Caco-2 (cell line): ENCODE data around the gene SEBOX. TPM values are rescaled to one million over a fixed set of nuclear protein-coding genes. Genes with fewer than 3 reads are reported as not detected.

Experiments used
- BruUV-seq: library from RNA; stranded (reverse); fragments of 400-500 nt; replicated peaks from 2 replicates; lab custom pipeline; 2021; lab: Mats Ljungman, UMichigan
- CTCF ChIA-PET: fragments of 300-600 bp; sonication (Branson Sonifier 250); formaldehyde crosslinking; loops from one replicate; lab custom pipeline; 2022; ENCODE audit warnings: antibody characterized with exemption; lab: Charles Lee
- POLR2A ChIA-PET: fragments of 300-600 bp; sonication (Branson Sonifier 250); formaldehyde crosslinking; loops from one replicate; lab custom pipeline; 2022; ENCODE audit warnings: antibody characterized with exemption; lab: Charles Lee
- DNase-seq, 2 experiments: peaks; one replicate each; pipeline versions ENCODE4 v3.0.0 to v3.0.0-alpha.2; 2020 to 2022
- H3K27me3 ChIP-seq: replicated peaks from 2 replicates; pipeline ENCODE4 v1.6.0; 2011; ENCODE audit warnings: low read length; ENCODE audit not compliant: control insufficient read depth, insufficient read depth
- H3K36me3 ChIP-seq: 2 replicates; pipeline ENCODE4 v1.5.1; 2011; ENCODE audit warnings: low read length; ENCODE audit not compliant: control insufficient read depth, insufficient read depth
- H3K4me1 ChIP-seq: fragments of 250-450 bp; sonication (Bioruptor Pico); 2 replicates; pipeline ENCODE4 v1.5.1; 2020; ENCODE audit warnings: mild to moderate bottlenecking
- H3K4me3 ChIP-seq: 2 replicates; pipeline ENCODE4 v1.5.1; 2011; ENCODE audit warnings: low read depth, mild to moderate bottlenecking, control low read depth, low read length
- H3K9me3 ChIP-seq: fragments of 250-450 bp; sonication (Bioruptor Pico); 2 replicates; pipeline ENCODE4 v1.5.1; 2020; ENCODE audit warnings: mild to moderate bottlenecking, moderate library complexity
- H3K27ac Mint-ChIP-seq: one replicate; pipeline ENCODE4 v1.8.0; 2022; ENCODE audit warnings: mixed read lengths; ENCODE audit not compliant: unreplicated experiment
- H3K27me3 Mint-ChIP-seq: one replicate; pipeline ENCODE4 v1.8.0; 2022; ENCODE audit warnings: mixed read lengths; ENCODE audit not compliant: insufficient read depth, unreplicated experiment
- H3K36me3 Mint-ChIP-seq: one replicate; pipeline ENCODE4 v1.8.0; 2022; ENCODE audit warnings: mild to moderate bottlenecking, mixed read lengths; ENCODE audit not compliant: insufficient read depth, unreplicated experiment
- H3K4me1 Mint-ChIP-seq: one replicate; pipeline ENCODE4 v1.8.0; 2022; ENCODE audit warnings: low read depth, mixed read lengths; ENCODE audit not compliant: unreplicated experiment
- H3K4me3 Mint-ChIP-seq: one replicate; pipeline ENCODE4 v1.8.0; 2022; ENCODE audit warnings: mild to moderate bottlenecking, moderate library complexity, mixed read lengths; ENCODE audit not compliant: unreplicated experiment
- H3K9me3 Mint-ChIP-seq: one replicate; pipeline ENCODE4 v1.8.0; 2022; ENCODE audit warnings: mixed read lengths; ENCODE audit not compliant: unreplicated experiment
- CTCF ChIP-seq, 2 experiments: fragments of 200-600 bp in 1 of 2; IDR thresholded peaks; 1 replicate in 1 of 2; 2 replicates in 1 of 2; pipeline versions ENCODE4 v1.5.1 to v1.8.0; 2011 to 2022; ENCODE audit warnings: antibody characterized with exemption in 1 of 2, control low read depth in 1 of 2, inconsistent platforms in 1 of 2, low read depth in 1 of 2, low read length in 1 of 2, mild to moderate bottlenecking in 1 of 2, moderate library complexity in 1 of 2; ENCODE audit not compliant: insufficient read depth in 1 of 2, severe bottlenecking in 1 of 2, unreplicated experiment in 1 of 2
- intact Hi-C: fragments of 100-400 bp; cut with micrococcal nuclease; formaldehyde crosslinking; loops from one replicate; pipeline ENCODE4 v1.10.0; 2022; ENCODE audit not compliant: unreplicated experiment
- total RNA-seq: library from RNA; stranded (reverse); gene quantifications from 2 replicates; pipeline ENCODE4 v1.2.3, GENCODE V29; 2022

The SEBOX gene
- total RNA-seq, 1 experiment from 2014 or later: not detected

- no peak for TF ChIP-seq CTCF (IDR thresholded peaks at IDR 0.05; ENCODE audit: insufficient read depth in 1 of 2, low read depth in 1 of 2, low read length in 1 of 2, severe bottlenecking in 1 of 2, unreplicated experiment in 1 of 2)
- Mint-ChIP-seq H3K9me3 (no peaks in the 10 kb centered on the region), H3K4me1 (peaks cover 50% of the 10 kb centered on the region), H3K27me3 (no peaks in the 10 kb centered on the region), H3K36me3 (peaks cover 79% of the 10 kb centered on the region), H3K4me3 (no peak overlapping the region), H3K27ac (peak overlapping the region; percentile 30)
- Histone ChIP-seq H3K9me3 (no peaks in the 10 kb centered on the region), H3K27me3 (no peaks in the 10 kb centered on the region), H3K4me1 (peaks cover 73% of the 10 kb centered on the region), H3K4me3 (no peak overlapping the region), H3K36me3 (peaks cover 15% of the 10 kb centered on the region)
- BruUV-seq: no TSS peak
- intact Hi-C loops: loop anchor here (2.0 kb wide), 1 partner anchor 21 kb away; no protein-coding TSS in a partner anchor
- CTCF ChIA-PET: interaction anchor here (2.0 to 2.3 kb wide), 2 partner anchors 21 to 26 kb away, joined by 6 to 10 read pairs; partner anchors contain the start of gene VTN
- DNase-seq: no peak
- POLR2A ChIA-PET: interaction anchor here (1.3 to 2.3 kb wide), 4 partner anchors 12 to 39 kb away, joined by 4 to 9 read pairs (median 4); partner anchors contain the start of genes POLDIP2 and VTN
Measured at GRCh38 chr17:28395968-28396367, 31.0 kb upstream of the SEBOX start.

GRCh38 chr17:28395426-28395825 is 30.4 kb upstream of the SEBOX start:
- Mint-ChIP-seq H3K4me3 (peak overlapping the region; percentile 15), H3K9me3 (no peaks in the 10 kb centered on the region), H3K36me3 (peaks cover 79% of the 10 kb centered on the region), H3K4me1 (peaks cover 55% of the 10 kb centered on the region), H3K27me3 (no peaks in the 10 kb centered on the region), H3K27ac (peak overlapping the region; percentile 30)
- H3K4me1 ChIP-seq: peaks cover 78% of the 10 kb centered on the region
- no peaks in the 10 kb centered on the region for H3K9me3 ChIP-seq
- no peaks in the 10 kb centered on the region for H3K27me3 ChIP-seq
- CTCF ChIA-PET: interaction anchor here (0.8 kb wide), 1 partner anchor 11 kb away, joined by 3 read pairs; no protein-coding TSS in a partner anchor
- no TSS peak for BruUV-seq
- intact Hi-C loops: loop anchor here (2.0 kb wide), 1 partner anchor 21 kb away; no protein-coding TSS in a partner anchor
- TF ChIP-seq CTCF (IDR thresholded peaks at IDR 0.05; ENCODE audit: insufficient read depth in 1 of 2, low read depth in 1 of 2, low read length in 1 of 2, severe bottlenecking in 1 of 2, unreplicated experiment in 1 of 2): no peak
- POLR2A ChIA-PET: interaction anchor here (0.7 to 1.3 kb wide), 9 partner anchors 10 to 60 kb away, joined by 4 to 6 read pairs (median 5); partner anchors contain the start of genes IFT20, POLDIP2, TNFAIP1 and VTN
- no peak overlapping the region for H3K4me3 ChIP-seq
- no peak for DNase-seq
- H3K36me3 ChIP-seq: peaks cover 16% of the 10 kb centered on the region

GRCh38 chr17:28394337-28395116 is 29.5 kb upstream of the SEBOX start:
- no peak for TF ChIP-seq CTCF (IDR thresholded peaks at IDR 0.05; ENCODE audit: insufficient read depth in 1 of 2, low read depth in 1 of 2, low read length in 1 of 2, severe bottlenecking in 1 of 2, unreplicated experiment in 1 of 2)
- peak overlapping the region; percentile 0 for H3K4me3 Mint-ChIP-seq
- no peaks in the 10 kb centered on the region for H3K9me3 Mint-ChIP-seq
- POLR2A ChIA-PET: interaction anchor here (0.7 to 1.3 kb wide), 9 partner anchors 10 to 59 kb away, joined by 4 to 6 read pairs (median 4); partner anchors contain the start of genes IFT20, POLDIP2, TNFAIP1 and VTN
- H3K4me1 Mint-ChIP-seq: peaks cover 64% of the 10 kb centered on the region
- no peaks in the 10 kb centered on the region for H3K9me3 ChIP-seq
- H3K36me3 ChIP-seq: peaks cover 13% of the 10 kb centered on the region
- BruUV-seq: TSS peak; percentile 3
- H3K4me3 ChIP-seq: no peak overlapping the region
- intact Hi-C loops: loop anchor here (1.0 to 2.0 kb wide), 2 partner anchors 10 to 22 kb away; no protein-coding TSS in a partner anchor
- DNase-seq: peak in 1 of 2 experiments; percentile 69
- H3K4me1 ChIP-seq: peaks cover 87% of the 10 kb centered on the region
- peaks cover 73% of the 10 kb centered on the region for H3K36me3 Mint-ChIP-seq
- H3K27ac Mint-ChIP-seq: peak overlapping the region; percentile 30
- H3K27me3 Mint-ChIP-seq: no peaks in the 10 kb centered on the region
- CTCF ChIA-PET: interaction anchor here (0.6 to 1.2 kb wide), 4 partner anchors 10 to 176 kb away, joined by 3 to 4 read pairs (median 3); no protein-coding TSS in a partner anchor
- no peaks in the 10 kb centered on the region for H3K27me3 ChIP-seq
